Measurements from ENCODE around the gene EPHA6.

Gene EPHA6

DNA sequence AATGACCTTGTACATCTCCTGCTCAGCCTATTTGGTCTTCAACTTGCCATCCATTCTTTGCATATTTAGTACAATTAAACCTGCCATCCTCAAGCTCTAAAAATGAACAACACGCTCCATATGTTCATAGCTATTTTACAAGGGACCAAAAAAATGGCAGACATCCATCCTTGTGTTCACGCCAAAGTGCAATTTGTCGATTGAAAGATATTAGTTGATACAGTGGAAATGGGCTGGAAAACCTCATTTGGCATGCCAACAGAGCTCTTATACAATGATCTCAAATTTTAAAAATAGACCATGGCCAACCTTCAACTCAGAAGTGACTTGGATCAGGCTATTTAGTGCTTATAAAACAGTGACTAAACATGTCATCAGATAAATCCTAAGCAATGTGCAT, 536.6 kb downstream of the EPHA6 start:
- TF ChIP-seq SPI1 (IDR thresholded peaks at IDR 0.05; ENCODE audit: low read depth, low read length) (no peak), PAX5 (IDR thresholded peaks at IDR 0.05; ENCODE audit: insufficient read depth, low read length, severe bottlenecking) (no peak), POLR2AphosphoS5 (IDR thresholded peaks at IDR 0.05; ENCODE audit: low read depth, low read length) (no peak), POLR2A (IDR thresholded peaks at IDR 0.05; ENCODE audit: low read depth, low read length) (no peak), TAF1 (IDR thresholded peaks at IDR 0.05; ENCODE audit: low read depth, low read length) (no peak), POU2F2 (IDR thresholded peaks at IDR 0.05; ENCODE audit: low read depth, low read length) (no peak)
- DNase-seq (ENCODE audit: insufficient read length, low spot score) (no peak), FAIRE-seq (no peak)

DNA sequence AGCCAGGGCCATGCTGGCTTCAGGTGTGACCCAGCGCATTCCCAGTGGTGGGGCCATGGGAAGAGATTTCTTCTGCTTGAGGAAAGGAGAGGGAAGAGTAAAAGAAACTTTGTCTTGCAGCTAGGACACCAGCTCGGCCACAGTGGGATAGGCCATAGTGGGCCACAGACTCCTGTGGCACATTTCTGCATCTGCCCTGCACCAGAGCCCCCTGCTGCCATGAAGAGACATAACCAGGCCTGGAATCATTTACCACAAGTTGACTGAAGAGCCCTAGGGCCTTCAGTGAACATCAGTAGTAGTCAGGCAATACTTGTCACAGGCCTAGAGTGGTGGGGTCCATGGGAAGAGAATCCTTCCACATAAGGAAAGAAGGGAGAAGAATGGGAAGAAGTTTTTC, 538.8 kb downstream of the EPHA6 start:
- FAIRE-seq: no peak
- no peak for TF ChIP-seq PAX5 (IDR thresholded peaks at IDR 0.05; ENCODE audit: insufficient read depth, low read length, severe bottlenecking)
- TF ChIP-seq POLR2A (IDR thresholded peaks at IDR 0.05; ENCODE audit: low read depth, low read length): no peak
- TF ChIP-seq SPI1 (IDR thresholded peaks at IDR 0.05; ENCODE audit: low read depth, low read length): no peak
- TF ChIP-seq TAF1 (IDR thresholded peaks at IDR 0.05; ENCODE audit: low read depth, low read length): no peak
- TF ChIP-seq POLR2AphosphoS5 (IDR thresholded peaks at IDR 0.05; ENCODE audit: low read depth, low read length): no peak
- no peak for TF ChIP-seq POU2F2 (IDR thresholded peaks at IDR 0.05; ENCODE audit: low read depth, low read length)
- DNase-seq (ENCODE audit: insufficient read length, low spot score): no peak

DNA sequence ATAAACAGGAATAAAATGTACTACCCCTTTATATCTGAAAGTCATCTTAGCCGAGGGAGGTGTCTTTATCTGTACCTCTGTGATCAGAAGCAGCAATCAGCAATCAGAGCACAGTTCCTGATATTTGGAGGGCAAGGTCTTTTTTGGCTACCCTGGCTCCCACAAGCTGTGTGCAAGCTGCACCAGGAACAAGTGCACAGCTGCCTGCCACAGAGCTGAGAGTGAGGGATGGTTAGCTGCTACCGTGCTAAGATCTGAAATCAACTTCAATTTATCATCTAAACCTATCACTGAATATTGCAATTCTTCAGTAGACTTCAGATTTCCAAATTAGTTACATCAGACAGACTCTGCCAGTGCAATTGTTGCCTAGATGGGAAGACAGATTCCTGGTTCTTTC, 545.6 kb downstream of the EPHA6 start:
- FAIRE-seq (no peak), DNase-seq (ENCODE audit: insufficient read length, low spot score) (no peak)
- no peak for TF ChIP-seq PAX5 (IDR thresholded peaks at IDR 0.05; ENCODE audit: insufficient read depth, low read length, severe bottlenecking)
- no peak for TF ChIP-seq SPI1 (IDR thresholded peaks at IDR 0.05; ENCODE audit: low read depth, low read length)
- no peak for TF ChIP-seq POU2F2 (IDR thresholded peaks at IDR 0.05; ENCODE audit: low read depth, low read length)
- TF ChIP-seq TAF1 (IDR thresholded peaks at IDR 0.05; ENCODE audit: low read depth, low read length): no peak
- no peak for TF ChIP-seq POLR2AphosphoS5 (IDR thresholded peaks at IDR 0.05; ENCODE audit: low read depth, low read length)
- no peak for TF ChIP-seq POLR2A (IDR thresholded peaks at IDR 0.05; ENCODE audit: low read depth, low read length)

DNA sequence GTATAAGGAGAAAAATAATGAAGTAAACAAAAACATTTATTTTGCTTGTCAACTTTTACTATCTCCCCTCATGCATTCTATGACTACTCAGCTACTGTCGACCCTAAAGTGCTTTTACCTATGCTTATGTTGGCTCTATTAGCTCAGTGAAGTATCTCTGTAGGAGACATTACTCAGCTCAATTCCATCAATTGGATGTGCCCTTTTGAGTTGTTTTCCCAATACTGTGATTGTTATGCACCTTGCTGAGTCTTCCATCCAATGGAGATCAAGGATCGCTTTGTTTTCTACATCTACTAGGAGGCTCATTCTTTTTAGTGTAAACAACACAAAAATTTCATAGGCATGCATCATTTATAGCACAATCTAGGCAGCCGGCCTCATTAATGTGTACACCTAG, 546.4 kb downstream of the EPHA6 start:
- TF ChIP-seq TAF1 (IDR thresholded peaks at IDR 0.05; ENCODE audit: low read depth, low read length): no peak
- no peak for DNase-seq (ENCODE audit: insufficient read length, low spot score)
- no peak for FAIRE-seq

DNA sequence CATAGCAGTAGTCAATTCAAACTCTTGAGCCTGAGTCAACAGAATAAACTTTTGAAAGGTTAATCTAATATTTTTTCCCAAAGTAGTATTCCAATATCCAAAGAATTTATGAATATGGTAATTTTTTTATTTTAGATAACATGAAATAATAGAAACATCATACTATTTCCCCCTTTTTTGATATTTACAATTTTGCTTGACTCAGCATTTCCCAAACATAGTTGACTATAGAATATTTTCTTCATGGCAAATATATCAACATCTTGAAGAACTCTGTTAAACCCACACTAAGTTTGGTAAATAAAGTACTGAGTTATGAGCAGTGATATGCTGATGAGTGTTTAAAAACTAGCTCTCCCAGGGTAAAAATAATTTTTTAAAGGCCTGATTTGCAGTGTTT, 570.2 kb downstream of the EPHA6 start:
- no peak for DNase-seq (ENCODE audit: insufficient read length, low spot score)
- TF ChIP-seq POU2F2 (IDR thresholded peaks at IDR 0.05; ENCODE audit: low read depth, low read length) (no peak), POLR2AphosphoS5 (IDR thresholded peaks at IDR 0.05; ENCODE audit: low read depth, low read length) (no peak), PAX5 (IDR thresholded peaks at IDR 0.05; ENCODE audit: insufficient read depth, low read length, severe bottlenecking) (no peak), POLR2A (IDR thresholded peaks at IDR 0.05; ENCODE audit: low read depth, low read length) (no peak)
- FAIRE-seq: no peak

DNA sequence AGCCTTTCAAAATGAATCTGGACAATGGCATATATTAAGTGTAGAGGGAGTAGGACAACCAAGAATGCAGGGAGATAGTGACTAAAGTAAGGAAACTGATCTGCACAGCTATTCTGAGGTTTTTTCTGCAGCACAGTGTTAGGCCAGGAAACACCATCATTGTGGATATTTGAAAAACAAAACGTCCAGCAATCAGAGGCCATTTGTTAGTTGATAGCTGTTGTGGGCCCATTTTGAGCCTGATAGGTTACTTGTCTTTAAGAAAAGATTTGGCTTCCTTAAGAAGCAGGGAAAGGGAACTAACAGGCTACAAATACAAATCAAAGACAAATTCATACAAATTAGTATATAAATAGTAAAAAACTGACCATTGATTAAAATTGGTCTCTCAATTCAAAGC, 574.4 kb downstream of the EPHA6 start:
- DNase-seq (ENCODE audit: insufficient read length, low spot score) (no peak), FAIRE-seq (no peak)
- TF ChIP-seq PAX5 (IDR thresholded peaks at IDR 0.05; ENCODE audit: insufficient read depth, low read length, severe bottlenecking): no peak
- no peak for TF ChIP-seq POLR2AphosphoS5 (IDR thresholded peaks at IDR 0.05; ENCODE audit: low read depth, low read length)
- TF ChIP-seq TAF1 (IDR thresholded peaks at IDR 0.05; ENCODE audit: low read depth, low read length): no peak
- TF ChIP-seq POLR2A (IDR thresholded peaks at IDR 0.05; ENCODE audit: low read depth, low read length): no peak
- no peak for TF ChIP-seq POU2F2 (IDR thresholded peaks at IDR 0.05; ENCODE audit: low read depth, low read length)
- TF ChIP-seq SPI1 (IDR thresholded peaks at IDR 0.05; ENCODE audit: low read depth, low read length): no peak

DNA sequence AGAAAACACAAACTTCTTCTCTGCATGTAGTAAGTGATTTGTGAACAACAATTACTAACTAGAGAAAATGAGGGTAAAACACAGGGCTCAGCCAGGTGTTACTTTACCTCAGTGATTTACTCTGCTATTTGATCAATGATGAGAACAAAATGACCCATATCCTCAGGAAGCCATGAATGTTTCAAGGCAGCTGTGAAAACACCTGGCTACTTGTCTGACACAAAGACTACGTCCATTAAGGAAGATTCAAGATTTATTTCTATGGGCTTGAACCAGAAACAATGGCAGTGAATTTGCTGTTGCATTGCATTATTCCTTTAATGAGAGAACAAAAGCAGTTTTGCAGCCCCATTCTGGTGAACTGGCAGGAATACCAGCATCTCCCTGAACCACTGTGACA, 575.5 kb downstream of the EPHA6 start:
- DNase-seq (ENCODE audit: insufficient read length, low spot score) (no peak), FAIRE-seq (no peak)
- TF ChIP-seq POU2F2 (IDR thresholded peaks at IDR 0.05; ENCODE audit: low read depth, low read length) (no peak), POLR2A (IDR thresholded peaks at IDR 0.05; ENCODE audit: low read depth, low read length) (no peak), TAF1 (IDR thresholded peaks at IDR 0.05; ENCODE audit: low read depth, low read length) (no peak), POLR2AphosphoS5 (IDR thresholded peaks at IDR 0.05; ENCODE audit: low read depth, low read length) (no peak), SPI1 (IDR thresholded peaks at IDR 0.05; ENCODE audit: low read depth, low read length) (no peak)

- no peak for DNase-seq (ENCODE audit: insufficient read length, low spot score)
- no peak for FAIRE-seq
- TF ChIP-seq TAF1 (IDR thresholded peaks at IDR 0.05; ENCODE audit: low read depth, low read length) (no peak), SPI1 (IDR thresholded peaks at IDR 0.05; ENCODE audit: low read depth, low read length) (no peak), POU2F2 (IDR thresholded peaks at IDR 0.05; ENCODE audit: low read depth, low read length) (no peak), POLR2A (IDR thresholded peaks at IDR 0.05; ENCODE audit: low read depth, low read length) (no peak), PAX5 (IDR thresholded peaks at IDR 0.05; ENCODE audit: insufficient read depth, low read length, severe bottlenecking) (no peak), POLR2AphosphoS5 (IDR thresholded peaks at IDR 0.05; ENCODE audit: low read depth, low read length) (no peak)
These were observed 576.8 kb downstream of the EPHA6 start for GRCh38 chr3:97391167-97391566.

DNA sequence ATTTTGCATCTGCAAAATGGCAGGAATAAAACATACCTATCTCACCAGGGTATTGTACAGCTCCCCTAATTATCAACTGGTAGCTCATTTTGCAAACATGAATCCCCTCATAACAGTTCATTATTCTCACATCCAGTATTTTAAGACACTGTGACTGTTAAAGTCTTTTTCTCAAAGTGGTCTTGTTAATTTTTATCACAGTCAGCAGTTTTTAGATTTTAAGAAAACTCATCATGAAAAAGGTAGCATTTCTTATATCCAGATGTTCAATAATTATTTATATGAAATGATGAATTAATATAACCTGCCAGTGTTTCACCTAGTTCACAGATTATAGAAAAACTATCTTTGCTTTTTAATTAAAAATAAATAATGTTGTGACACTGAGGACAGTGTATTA, 595.2 kb downstream of the EPHA6 start:
- FAIRE-seq (no peak), DNase-seq (ENCODE audit: insufficient read length, low spot score) (no peak)
- TF ChIP-seq PAX5 (IDR thresholded peaks at IDR 0.05; ENCODE audit: insufficient read depth, low read length, severe bottlenecking): no peak
- TF ChIP-seq POLR2AphosphoS5 (IDR thresholded peaks at IDR 0.05; ENCODE audit: low read depth, low read length): no peak
- TF ChIP-seq POU2F2 (IDR thresholded peaks at IDR 0.05; ENCODE audit: low read depth, low read length): no peak
- TF ChIP-seq POLR2A (IDR thresholded peaks at IDR 0.05; ENCODE audit: low read depth, low read length): no peak
- no peak for TF ChIP-seq TAF1 (IDR thresholded peaks at IDR 0.05; ENCODE audit: low read depth, low read length)

DNA sequence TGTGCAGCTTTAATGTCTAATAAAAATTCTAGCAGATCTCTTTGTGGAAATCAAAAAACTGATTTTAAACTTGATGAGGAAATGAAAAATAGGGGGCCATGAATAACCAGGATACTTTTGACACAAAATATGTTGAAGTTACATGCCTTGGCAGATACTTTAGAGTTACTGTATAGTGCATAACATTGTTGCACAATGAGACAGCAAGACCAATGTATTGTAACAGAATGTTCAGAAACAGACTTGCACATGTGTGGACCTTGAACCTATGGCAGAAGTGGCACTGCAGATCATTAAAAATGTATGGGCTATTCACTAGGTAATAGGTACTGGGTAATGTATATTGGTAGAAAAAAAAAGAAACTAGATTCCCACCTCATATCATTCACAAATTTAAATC, 607.2 kb downstream of the EPHA6 start:
- no peak for TF ChIP-seq TAF1 (IDR thresholded peaks at IDR 0.05; ENCODE audit: low read depth, low read length)
- no peak for TF ChIP-seq POLR2AphosphoS5 (IDR thresholded peaks at IDR 0.05; ENCODE audit: low read depth, low read length)
- no peak for TF ChIP-seq SPI1 (IDR thresholded peaks at IDR 0.05; ENCODE audit: low read depth, low read length)
- TF ChIP-seq POU2F2 (IDR thresholded peaks at IDR 0.05; ENCODE audit: low read depth, low read length): no peak
- no peak for TF ChIP-seq POLR2A (IDR thresholded peaks at IDR 0.05; ENCODE audit: low read depth, low read length)
- no peak for TF ChIP-seq PAX5 (IDR thresholded peaks at IDR 0.05; ENCODE audit: insufficient read depth, low read length, severe bottlenecking)
- FAIRE-seq: no peak
- DNase-seq (ENCODE audit: insufficient read length, low spot score): no peak
